SU-DHL-6 (cell line): Measurements from ENCODE around the gene SUPT3H.
"Not testable (repeated sequence)": the region's sequence is repeated elsewhere in the genome, so short reads cannot be mapped to it uniquely, and the experiment has no call there.

Source experiments
- H2AFZ ChIP-seq: fragments of 200-600 bp; sonication (generic); 2 replicates; pipeline ENCODE4 v1.6.1; 2014; ENCODE audit warnings: low read depth, mild to moderate bottlenecking, moderate library complexity, mixed read lengths, antibody characterized with exemption, low read length; ENCODE audit not compliant: severe bottlenecking
- H3F3A ChIP-seq: fragments of 200-600 bp; shearing (Covaris generic); 2 replicates; pipeline ENCODE4 v1.6.0; 2016; ENCODE audit warnings: antibody characterized with exemption, mild to moderate bottlenecking; ENCODE audit not compliant: insufficient read depth
- H3K27ac ChIP-seq: fragments of 200-600 bp; sonication (generic); 2 replicates; pipeline ENCODE4 v1.5.1; 2016; ENCODE audit warnings: low read depth, mild to moderate bottlenecking, low read length, moderate library complexity, mixed read lengths
- H3K27me3 ChIP-seq: fragments of 200-600 bp; sonication (generic), shearing (Covaris generic); 2 replicates; pipeline ENCODE4 v1.6.0; 2014; ENCODE audit warnings: mild to moderate bottlenecking, low read length
- H3K36me3 ChIP-seq: fragments of 200-600 bp; sonication (generic); 2 replicates; pipeline ENCODE4 v1.6.1; 2014; ENCODE audit warnings: mild to moderate bottlenecking, low read length, mixed read lengths
- H3K4me2 ChIP-seq: fragments of 300-600, 200-600 bp; shearing (Covaris generic), sonication (generic); 2 replicates; pipeline ENCODE4 v1.6.0; 2014; ENCODE audit warnings: low read length, low read depth, mild to moderate bottlenecking; ENCODE audit not compliant: poor library complexity, severe bottlenecking
- H3K4me3 ChIP-seq: fragments of 200-600 bp; sonication (generic); 2 replicates; pipeline ENCODE4 v1.5.1; 2014; ENCODE audit warnings: antibody characterized with exemption, low read length, mild to moderate bottlenecking, mixed read lengths; ENCODE audit not compliant: insufficient read depth, poor library complexity, severe bottlenecking
- H3K79me2 ChIP-seq: fragments of 200-600 bp; sonication (generic); 2 replicates; pipeline ENCODE4 v1.6.1; 2014; ENCODE audit warnings: mild to moderate bottlenecking, low read length, moderate library complexity; ENCODE audit not compliant: insufficient read depth
- H3K9ac ChIP-seq: fragments of 200-600 bp; sonication (generic); 2 replicates; pipeline ENCODE4 v1.7.0; 2014; ENCODE audit warnings: mild to moderate bottlenecking, low read length
- H3K9me2 ChIP-seq: fragments of 200-600 bp; sonication (generic); replicated peaks from 2 replicates; pipeline ENCODE4 v1.6.1; 2014; ENCODE audit warnings: low read length; ENCODE audit not compliant: insufficient read depth
- H3K9me3 ChIP-seq: fragments of 200-600 bp; sonication (generic); 2 replicates; pipeline ENCODE4 v1.6.1; 2014; ENCODE audit warnings: low read length, mixed read lengths; ENCODE audit not compliant: insufficient read depth
- H4K20me1 ChIP-seq: fragments of 200-600 bp; sonication (generic); 2 replicates; pipeline ENCODE4 v1.6.1; 2014; ENCODE audit warnings: low read depth, mild to moderate bottlenecking, antibody characterized with exemption, low read length, moderate library complexity, mixed read lengths
- CTCF ChIP-seq: fragments of 200-600 bp; sonication (generic); IDR thresholded peaks from one replicate; pipeline ENCODE4 v1.5.1; 2017; ENCODE audit warnings: antibody characterized with exemption, mild to moderate bottlenecking, low read length, moderate library complexity; ENCODE audit not compliant: insufficient read depth, poor library complexity, severe bottlenecking
- EZH2phosphoT487 ChIP-seq: fragments of 200-600 bp; sonication (generic), shearing (Covaris generic); conservative IDR thresholded peaks from 2 replicates; pipeline ENCODE4 v1.6.1; 2018; ENCODE audit warnings: mild to moderate bottlenecking, antibody characterized with exemption, low read length, moderate library complexity, mixed read lengths

Gene SUPT3H

DNA sequence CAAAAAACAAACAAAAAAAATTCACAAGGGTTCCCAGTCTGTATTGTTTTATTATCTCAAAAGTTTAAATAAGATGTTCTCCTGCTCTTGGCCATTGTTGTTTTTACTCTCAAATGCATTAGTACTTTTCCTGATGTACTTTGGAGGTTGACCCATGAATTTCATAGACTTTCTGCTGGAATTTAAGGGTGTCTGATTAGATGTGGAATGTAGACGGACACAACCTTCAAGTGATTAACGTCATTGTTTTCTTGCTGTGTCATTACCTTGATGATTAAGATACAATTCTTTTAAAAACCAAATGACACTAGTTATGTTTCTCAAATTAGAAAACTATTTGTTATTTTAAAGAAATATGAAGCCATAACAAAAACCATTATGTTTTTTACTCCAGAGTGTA is 471.0 kb downstream of the SUPT3H start:
- TF ChIP-seq EZH2phosphoT487: no peak
- no peak for TF ChIP-seq CTCF
- no peaks in the 10 kb centered on the region for H4K20me1 ChIP-seq
- no peaks in the 10 kb centered on the region for H3K27me3 ChIP-seq
- no peaks in the 10 kb centered on the region for H3K79me2 ChIP-seq
- no peak overlapping the region for H3K4me2 ChIP-seq
- H3K9me2 ChIP-seq: no peaks in the 10 kb centered on the region
- no peaks in the 10 kb centered on the region for H3F3A ChIP-seq
- H3K27ac ChIP-seq: no peak overlapping the region
- H3K9ac ChIP-seq: no peak overlapping the region
- no peak overlapping the region for H3K4me3 ChIP-seq
- no peaks in the 10 kb centered on the region for H3K9me3 ChIP-seq
- no peaks in the 10 kb centered on the region for H3K36me3 ChIP-seq
- H2AFZ ChIP-seq: no peak overlapping the region

GRCh38 chr6:44900358-44900757 is 477.4 kb downstream of the SUPT3H start:
- not testable (repeated sequence) for H2AFZ ChIP-seq, H3F3A ChIP-seq, H3K27ac ChIP-seq, H3K36me3 ChIP-seq, H3K4me3 ChIP-seq, H3K27me3 ChIP-seq, H3K9ac ChIP-seq, H3K9me2 ChIP-seq, H3K79me2 ChIP-seq, H3K9me3 ChIP-seq, H3K4me2 ChIP-seq, H4K20me1 ChIP-seq

GRCh38 chr6:44898296-44898930 is 479.3 kb downstream of the SUPT3H start:
- Histone ChIP-seq H3K4me2 (no peak overlapping the region), H3K9me3 (no peaks in the 10 kb centered on the region), H3K9me2 (no peaks in the 10 kb centered on the region), H3F3A (no peaks in the 10 kb centered on the region), H3K4me3 (no peak overlapping the region), H3K27ac (no peak overlapping the region), H3K27me3 (no peaks in the 10 kb centered on the region), H3K79me2 (no peaks in the 10 kb centered on the region), H3K9ac (no peak overlapping the region), H2AFZ (no peak overlapping the region), H3K36me3 (no peaks in the 10 kb centered on the region), H4K20me1 (no peaks in the 10 kb centered on the region)
- TF ChIP-seq CTCF (no peak), EZH2phosphoT487 (no peak)

GRCh38 chr6:44897316-44897715 is 480.4 kb downstream of the SUPT3H start:
- no peak overlapping the region for H3K27ac ChIP-seq
- no peak overlapping the region for H2AFZ ChIP-seq
- H3K9me3 ChIP-seq: no peaks in the 10 kb centered on the region
- H3K36me3 ChIP-seq: no peaks in the 10 kb centered on the region
- no peaks in the 10 kb centered on the region for H3F3A ChIP-seq
- no peak overlapping the region for H3K4me3 ChIP-seq
- no peaks in the 10 kb centered on the region for H3K79me2 ChIP-seq
- no peaks in the 10 kb centered on the region for H4K20me1 ChIP-seq
- H3K4me2 ChIP-seq: no peak overlapping the region
- no peak overlapping the region for H3K9ac ChIP-seq
- H3K27me3 ChIP-seq: no peaks in the 10 kb centered on the region
- TF ChIP-seq CTCF: no peak
- no peak for TF ChIP-seq EZH2phosphoT487
- no peaks in the 10 kb centered on the region for H3K9me2 ChIP-seq
